Chondrocyte (in vitro differentiated cells): ENCODE measurements around the gene VPS8. TPM values are rescaled to one million over a fixed set of nuclear protein-coding genes. Genes with fewer than 3 reads are reported as not detected.

Source experiments
- DNase-seq: peaks from one replicate; pipeline ENCODE4 v3.0.0; 2021; ENCODE audit warnings: mixed read lengths, low spot score
- H3K27ac Mint-ChIP-seq: one replicate; pipeline ENCODE4 v1.8.0; 2021; ENCODE audit warnings: mild to moderate bottlenecking, moderate library complexity, mixed read lengths; ENCODE audit not compliant: unreplicated experiment
- H3K27me3 Mint-ChIP-seq: 2 replicates; pipeline ENCODE4 v1.8.0; 2021; ENCODE audit warnings: low read depth, mixed read lengths
- H3K36me3 Mint-ChIP-seq: 2 replicates; pipeline ENCODE4 v1.8.0; 2021; ENCODE audit warnings: low read depth, mixed read lengths
- H3K4me1 Mint-ChIP-seq: 2 replicates; pipeline ENCODE4 v1.8.0; 2021; ENCODE audit warnings: low read depth, mild to moderate bottlenecking, mixed read lengths
- H3K4me3 Mint-ChIP-seq: one replicate; pipeline ENCODE4 v1.8.0; 2021; ENCODE audit warnings: mild to moderate bottlenecking, moderate library complexity, mixed read lengths; ENCODE audit not compliant: unreplicated experiment
- H3K9me3 Mint-ChIP-seq: 2 replicates; pipeline ENCODE4 v1.8.0; 2021; ENCODE audit warnings: low read depth, mixed read lengths
- total RNA-seq: library from RNA; stranded (reverse); gene quantifications from 3 replicates; pipeline ENCODE4 v1.2.1, GENCODE V29; 2021
- TF ChIP-seq, protein P1 (sequence below): fragments of 200-600 bp; sonication (generic); IDR thresholded peaks from 2 replicates; pipeline ENCODE4 v1.5.0; 2021; ENCODE audit warnings: antibody characterized with exemption, mild to moderate bottlenecking, moderate library complexity

VPS8 gene
- total RNA-seq, 1 donor from 2014 or later = 53.7 TPM

GRCh38 chr3:184845819-184846218, 33.9 kb downstream of the VPS8 start:
- H3K4me1 Mint-ChIP-seq = peaks cover 8% of the 10 kb centered on the region
- H3K27ac Mint-ChIP-seq = no peak overlapping the region
- TF ChIP-seq, protein P1, sequence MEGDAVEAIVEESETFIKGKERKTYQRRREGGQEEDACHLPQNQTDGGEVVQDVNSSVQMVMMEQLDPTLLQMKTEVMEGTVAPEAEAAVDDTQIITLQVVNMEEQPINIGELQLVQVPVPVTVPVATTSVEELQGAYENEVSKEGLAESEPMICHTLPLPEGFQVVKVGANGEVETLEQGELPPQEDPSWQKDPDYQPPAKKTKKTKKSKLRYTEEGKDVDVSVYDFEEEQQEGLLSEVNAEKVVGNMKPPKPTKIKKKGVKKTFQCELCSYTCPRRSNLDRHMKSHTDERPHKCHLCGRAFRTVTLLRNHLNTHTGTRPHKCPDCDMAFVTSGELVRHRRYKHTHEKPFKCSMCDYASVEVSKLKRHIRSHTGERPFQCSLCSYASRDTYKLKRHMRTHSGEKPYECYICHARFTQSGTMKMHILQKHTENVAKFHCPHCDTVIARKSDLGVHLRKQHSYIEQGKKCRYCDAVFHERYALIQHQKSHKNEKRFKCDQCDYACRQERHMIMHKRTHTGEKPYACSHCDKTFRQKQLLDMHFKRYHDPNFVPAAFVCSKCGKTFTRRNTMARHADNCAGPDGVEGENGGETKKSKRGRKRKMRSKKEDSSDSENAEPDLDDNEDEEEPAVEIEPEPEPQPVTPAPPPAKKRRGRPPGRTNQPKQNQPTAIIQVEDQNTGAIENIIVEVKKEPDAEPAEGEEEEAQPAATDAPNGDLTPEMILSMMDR = no peak
- no peak for DNase-seq
- no peaks in the 10 kb centered on the region for H3K9me3 Mint-ChIP-seq
- no peak overlapping the region for H3K4me3 Mint-ChIP-seq
- H3K27me3 Mint-ChIP-seq = no peaks in the 10 kb centered on the region
- H3K36me3 Mint-ChIP-seq = peaks cover 7% of the 10 kb centered on the region

DNA sequence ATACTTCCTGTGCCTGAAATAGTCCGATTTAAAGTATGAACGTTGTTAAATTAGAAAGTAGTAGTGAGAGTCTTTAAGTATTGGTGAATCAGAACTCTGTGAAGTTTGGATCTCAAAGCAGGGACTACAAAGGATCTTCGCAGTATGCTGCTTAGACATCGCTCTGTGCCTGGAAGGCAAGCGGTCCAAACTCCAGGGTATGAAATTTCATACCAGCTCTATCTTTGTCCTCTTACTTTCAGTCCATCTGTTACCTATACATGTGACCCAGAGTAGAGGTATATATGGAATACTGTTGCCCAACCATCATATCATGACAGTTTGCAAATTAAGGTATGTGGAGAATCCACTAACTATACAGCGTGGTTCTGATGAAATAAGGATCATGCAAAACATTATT, 34.5 kb downstream of the VPS8 start:
- no peaks in the 10 kb centered on the region for H3K27me3 Mint-ChIP-seq
- peaks cover 8% of the 10 kb centered on the region for H3K4me1 Mint-ChIP-seq
- no peak overlapping the region for H3K4me3 Mint-ChIP-seq
- no peak overlapping the region for H3K27ac Mint-ChIP-seq
- no peak for DNase-seq
- H3K36me3 Mint-ChIP-seq = peaks cover 10% of the 10 kb centered on the region
- H3K9me3 Mint-ChIP-seq = no peaks in the 10 kb centered on the region
- TF ChIP-seq, protein P1 = no peak

DNA sequence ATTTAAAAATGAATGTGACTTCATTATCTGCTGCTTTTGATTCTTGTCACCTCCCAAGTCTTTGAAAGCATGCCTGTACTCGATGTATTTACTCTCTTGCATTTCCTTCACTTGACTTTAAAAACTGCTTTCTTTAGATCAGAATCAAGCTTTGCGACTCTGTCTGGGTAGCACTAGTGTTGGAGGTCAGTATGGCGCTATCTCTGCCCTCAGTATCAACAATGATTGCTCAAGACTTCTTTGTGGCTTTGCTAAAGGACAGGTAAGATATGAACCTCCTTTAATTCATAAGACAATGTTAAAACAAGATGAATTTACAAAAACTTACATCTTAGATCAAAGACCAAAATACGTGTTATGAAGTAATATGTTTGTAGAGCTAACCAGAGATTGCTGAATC, 37.0 kb downstream of the VPS8 start:
- Mint-ChIP-seq H3K4me3 (no peak overlapping the region), H3K4me1 (peaks cover 2% of the 10 kb centered on the region), H3K9me3 (no peaks in the 10 kb centered on the region), H3K36me3 (peaks cover 22% of the 10 kb centered on the region), H3K27me3 (no peaks in the 10 kb centered on the region), H3K27ac (no peak overlapping the region)
- DNase-seq = no peak
- TF ChIP-seq, protein P1 = no peak

DNA sequence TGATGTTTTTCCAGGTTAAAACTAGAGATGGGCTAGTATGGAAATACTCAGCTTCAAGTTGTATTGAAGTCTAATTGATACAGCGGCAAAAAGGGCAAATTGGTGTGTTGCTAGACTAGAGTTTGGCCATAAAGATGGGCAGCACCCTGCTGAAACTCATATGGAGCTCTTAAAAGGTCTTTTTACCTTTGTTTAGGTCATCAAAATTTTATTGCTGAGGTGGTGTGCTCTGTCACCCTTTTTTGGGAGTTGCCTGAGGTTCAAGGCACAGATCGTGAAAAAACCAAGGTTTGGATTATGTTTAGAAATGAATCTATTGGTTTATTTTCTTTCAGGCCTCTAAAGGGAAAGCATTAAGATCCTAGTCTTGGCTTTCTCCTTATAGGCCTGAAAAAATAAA, 38.2 kb downstream of the VPS8 start:
- Mint-ChIP-seq H3K27me3 (no peaks in the 10 kb centered on the region), H3K36me3 (peaks cover 30% of the 10 kb centered on the region), H3K4me3 (no peak overlapping the region), H3K27ac (no peak overlapping the region), H3K4me1 (no peaks in the 10 kb centered on the region), H3K9me3 (no peaks in the 10 kb centered on the region)
- DNase-seq = no peak
- TF ChIP-seq, protein P1 = no peak

DNA sequence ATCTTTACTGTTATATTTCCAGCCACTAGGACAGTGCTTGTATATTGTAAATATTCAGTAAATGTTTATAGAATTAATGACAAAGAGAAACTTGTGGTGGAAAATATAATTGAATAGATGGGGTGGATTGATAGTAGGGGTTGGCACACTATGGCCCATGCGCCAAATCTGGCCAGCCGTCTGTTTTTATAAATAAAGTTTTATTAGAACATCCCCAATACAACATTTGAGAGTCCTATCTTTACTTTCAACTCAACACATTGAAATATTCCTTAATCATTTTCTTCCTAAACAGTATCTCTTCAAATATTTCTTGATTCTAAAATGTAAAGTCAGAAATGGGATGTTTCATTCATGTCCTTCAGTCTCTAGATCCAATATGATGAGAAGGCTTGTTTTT, 45.1 kb downstream of the VPS8 start:
- Mint-ChIP-seq H3K36me3 (peaks cover 42% of the 10 kb centered on the region), H3K9me3 (no peaks in the 10 kb centered on the region)

More for the DNA sequence above, 45.1 kb downstream of the VPS8 start:
- H3K27me3 Mint-ChIP-seq = no peaks in the 10 kb centered on the region
- no peak for DNase-seq
- TF ChIP-seq, protein P1 = no peak
- H3K4me3 Mint-ChIP-seq = no peak overlapping the region
- H3K27ac Mint-ChIP-seq = no peak overlapping the region
- H3K4me1 Mint-ChIP-seq = no peaks in the 10 kb centered on the region
